Measurements from ENCODE around the gene GNAS-AS1.

The GNAS-AS1 gene

GRCh38 chr20:58897488-58897887, 46.8 kb upstream of the GNAS-AS1 start:
- Histone ChIP-seq H2BK12ac (ENCODE audit: low read length) (no peak overlapping the region), H3K79me1 (ENCODE audit: low read depth, low read length) (peaks cover 2% of the 10 kb centered on the region), H3K18ac (ENCODE audit: low read length) (no peak overlapping the region), H3K27ac (replicated peaks; ENCODE audit: low read length) (peak overlapping the region; percentile 60), H3K14ac (ENCODE audit: low read length) (no peak overlapping the region), H2BK120ac (ENCODE audit: low read depth, low read length) (no peak overlapping the region), H4K91ac (ENCODE audit: low read depth, low read length, poor library complexity) (no peak overlapping the region), H2AK5ac (ENCODE audit: low read depth, low read length) (no peak overlapping the region), H3K27me3 (ENCODE audit: control insufficient read depth in 3 of 3, insufficient read depth in 3 of 3, low read depth in 1 of 3, low read length in 3 of 3) (no peaks in the 10 kb centered on the region), H2AFZ (ENCODE audit: low read length) (no peak overlapping the region), H3K4me3 (ENCODE audit: low read length in 2 of 2) (no peak overlapping the region), H3K9ac (ENCODE audit: low read depth, low read length, poor library complexity) (no peak overlapping the region), H3K4ac (ENCODE audit: low read length) (no peak overlapping the region), H3K23ac (ENCODE audit: low read depth, low read length, poor library complexity) (no peak overlapping the region), H3K4me2 (ENCODE audit: insufficient read depth, low read length, poor library complexity, severe bottlenecking) (no peak overlapping the region), H2BK5ac (ENCODE audit: low read length) (no peak overlapping the region), H3K4me1 (ENCODE audit: control insufficient read depth in 2 of 2, insufficient read depth in 1 of 2, low read depth in 1 of 2, low read length in 2 of 2) (peaks cover 35% of the 10 kb centered on the region in 2 donors), H3K9me3 (replicated peaks in 1 of 2; ENCODE audit: control insufficient read depth in 2 of 2, insufficient read depth in 1 of 2, low read depth in 1 of 2, low read length in 2 of 2) (peaks cover 0 to 2% of the 10 kb centered on the region in 2 donors), H4K8ac (ENCODE audit: low read depth, low read length) (no peak overlapping the region), H2BK15ac (ENCODE audit: low read length) (no peak overlapping the region), H3K36me3 (replicated peaks in 1 of 2; ENCODE audit: control insufficient read depth in 2 of 2, insufficient read depth in 2 of 2, low read length in 2 of 2) (peaks cover 13 to 85% of the 10 kb centered on the region in 2 donors)
- no CpG with 5 or more reads among the region's 4 CpGs for WGBS, 2 donors (ENCODE audit: extremely low coverage in 2 of 2, insufficient read length in 2 of 2, insufficient replicate concordance in 1 of 2)
- DNase-seq (ENCODE audit: low spot score), result no peak

GRCh38 chr20:58896820-58897219, 46.1 kb upstream of the GNAS-AS1 start:
- Histone ChIP-seq H2BK12ac (ENCODE audit: low read length) (no peak overlapping the region), H2BK5ac (ENCODE audit: low read length) (no peak overlapping the region), H3K79me1 (ENCODE audit: low read depth, low read length) (peaks cover 2% of the 10 kb centered on the region), H3K9ac (ENCODE audit: low read depth, low read length, poor library complexity) (no peak overlapping the region), H3K14ac (ENCODE audit: low read length) (no peak overlapping the region), H4K8ac (ENCODE audit: low read depth, low read length) (no peak overlapping the region), H2AFZ (ENCODE audit: low read length) (no peak overlapping the region), H3K4me2 (ENCODE audit: insufficient read depth, low read length, poor library complexity, severe bottlenecking) (no peak overlapping the region), H3K23ac (ENCODE audit: low read depth, low read length, poor library complexity) (no peak overlapping the region), H3K27me3 (ENCODE audit: control insufficient read depth in 3 of 3, insufficient read depth in 3 of 3, low read depth in 1 of 3, low read length in 3 of 3) (no peaks in the 10 kb centered on the region), H3K36me3 (replicated peaks in 1 of 2; ENCODE audit: control insufficient read depth in 2 of 2, insufficient read depth in 2 of 2, low read length in 2 of 2) (peaks cover 8 to 79% of the 10 kb centered on the region in 2 donors), H2BK15ac (ENCODE audit: low read length) (no peak overlapping the region), H2AK5ac (ENCODE audit: low read depth, low read length) (no peak overlapping the region), H4K91ac (ENCODE audit: low read depth, low read length, poor library complexity) (no peak overlapping the region), H3K27ac (replicated peaks; ENCODE audit: low read length) (no peak overlapping the region), H3K4me1 (ENCODE audit: control insufficient read depth in 2 of 2, insufficient read depth in 1 of 2, low read depth in 1 of 2, low read length in 2 of 2) (peaks cover 34 to 35% of the 10 kb centered on the region in 2 donors), H3K4ac (ENCODE audit: low read length) (no peak overlapping the region), H3K18ac (ENCODE audit: low read length) (no peak overlapping the region), H3K9me3 (replicated peaks in 1 of 2; ENCODE audit: control insufficient read depth in 2 of 2, insufficient read depth in 1 of 2, low read depth in 1 of 2, low read length in 2 of 2) (peaks cover 0 to 2% of the 10 kb centered on the region in 2 donors), H2BK120ac (ENCODE audit: low read depth, low read length) (no peak overlapping the region), H3K4me3 (ENCODE audit: low read length in 2 of 2) (no peak overlapping the region)
- DNase-seq (ENCODE audit: low spot score), result no peak
- WGBS, 2 donors (ENCODE audit: extremely low coverage in 2 of 2, insufficient read length in 2 of 2, insufficient replicate concordance in 1 of 2), result no CpG with 5 or more reads among the region's 3 CpGs

GRCh38 chr20:58895448-58896180, 44.9 kb upstream of the GNAS-AS1 start:
- Histone ChIP-seq H4K91ac (ENCODE audit: low read depth, low read length, poor library complexity) (no peak overlapping the region), H2BK5ac (ENCODE audit: low read length) (no peak overlapping the region), H3K27ac (replicated peaks; ENCODE audit: low read length) (no peak overlapping the region), H3K4me3 (ENCODE audit: low read length in 2 of 2) (no peak overlapping the region), H3K27me3 (ENCODE audit: control insufficient read depth in 3 of 3, insufficient read depth in 3 of 3, low read depth in 1 of 3, low read length in 3 of 3) (no peaks in the 10 kb centered on the region), H2AFZ (ENCODE audit: low read length) (no peak overlapping the region), H3K23ac (ENCODE audit: low read depth, low read length, poor library complexity) (no peak overlapping the region), H2BK120ac (ENCODE audit: low read depth, low read length) (no peak overlapping the region), H2AK5ac (ENCODE audit: low read depth, low read length) (no peak overlapping the region), H4K8ac (ENCODE audit: low read depth, low read length) (no peak overlapping the region), H3K79me1 (ENCODE audit: low read depth, low read length) (peaks cover 2% of the 10 kb centered on the region), H2BK12ac (ENCODE audit: low read length) (no peak overlapping the region), H3K9ac (ENCODE audit: low read depth, low read length, poor library complexity) (peak overlapping the region; percentile 55), H3K4me2 (ENCODE audit: insufficient read depth, low read length, poor library complexity, severe bottlenecking) (no peak overlapping the region), H3K4me1 (ENCODE audit: control insufficient read depth in 2 of 2, insufficient read depth in 1 of 2, low read depth in 1 of 2, low read length in 2 of 2) (peaks cover 31 to 35% of the 10 kb centered on the region in 2 donors), H3K4ac (ENCODE audit: low read length) (no peak overlapping the region), H3K18ac (ENCODE audit: low read length) (peak overlapping the region; percentile 23), H2BK15ac (ENCODE audit: low read length) (no peak overlapping the region), H3K36me3 (replicated peaks in 1 of 2; ENCODE audit: control insufficient read depth in 2 of 2, insufficient read depth in 2 of 2, low read length in 2 of 2) (peaks cover 8 to 72% of the 10 kb centered on the region in 2 donors), H3K9me3 (replicated peaks in 1 of 2; ENCODE audit: control insufficient read depth in 2 of 2, insufficient read depth in 1 of 2, low read depth in 1 of 2, low read length in 2 of 2) (peaks cover 0 to 2% of the 10 kb centered on the region in 2 donors), H3K14ac (ENCODE audit: low read length) (no peak overlapping the region)
- WGBS, 2 donors (ENCODE audit: extremely low coverage in 2 of 2, insufficient read length in 2 of 2, insufficient replicate concordance in 1 of 2), result no CpG with 5 or more reads among the region's 13 CpGs
- no peak for DNase-seq (ENCODE audit: low spot score)

DNA sequence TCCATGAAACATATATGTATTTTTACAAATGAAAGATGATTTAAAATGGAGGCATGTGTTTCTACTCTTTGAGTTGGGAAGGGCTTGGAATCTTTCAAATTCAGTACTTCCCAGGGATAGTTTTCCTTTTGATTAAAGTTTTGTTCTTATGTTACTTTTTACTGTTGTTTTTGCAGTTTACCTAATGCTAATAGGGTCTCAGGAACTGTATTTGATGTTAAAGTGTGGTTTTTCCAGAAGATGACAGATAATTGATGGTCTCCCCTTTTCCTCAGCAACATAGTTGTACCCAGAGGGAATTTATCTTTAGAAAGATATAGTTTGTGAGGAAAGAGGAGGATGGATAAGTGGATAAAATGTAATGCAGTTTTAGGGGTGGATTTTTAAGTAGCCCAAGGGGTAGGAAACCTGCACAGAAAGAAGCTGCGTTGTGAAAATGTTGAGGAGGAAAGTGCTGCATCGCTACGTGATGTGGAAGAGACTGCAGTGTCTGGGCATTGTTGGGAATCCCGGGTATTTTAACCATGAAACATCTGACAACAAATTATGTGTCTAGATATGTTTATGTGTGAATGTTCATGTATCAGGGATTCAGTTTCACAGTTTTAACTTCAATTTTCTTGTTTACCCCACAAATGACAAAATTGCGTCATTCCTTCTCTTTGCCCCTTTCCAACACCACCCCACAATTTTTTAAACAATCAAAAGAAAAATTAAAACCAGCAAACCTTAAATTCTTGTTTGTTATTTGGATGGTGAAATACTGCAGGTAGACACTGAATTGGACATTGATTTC, 44.1 kb upstream of the GNAS-AS1 start:
- H3K18ac ChIP-seq (ENCODE audit: low read length), result no peak overlapping the region
- H3K4ac ChIP-seq (ENCODE audit: low read length), result no peak overlapping the region
- H3K36me3 ChIP-seq (replicated peaks in 1 of 2; ENCODE audit: control insufficient read depth in 2 of 2, insufficient read depth in 2 of 2, low read length in 2 of 2), result peaks cover 8 to 65% of the 10 kb centered on the region in 2 donors
- DNase-seq (ENCODE audit: low spot score), result no peak
- H4K91ac ChIP-seq (ENCODE audit: low read depth, low read length, poor library complexity), result no peak overlapping the region
- no peak overlapping the region for H3K9ac ChIP-seq (ENCODE audit: low read depth, low read length, poor library complexity)
- peaks cover 28 to 30% of the 10 kb centered on the region in 2 donors for H3K4me1 ChIP-seq (ENCODE audit: control insufficient read depth in 2 of 2, insufficient read depth in 1 of 2, low read depth in 1 of 2, low read length in 2 of 2)
- H4K8ac ChIP-seq (ENCODE audit: low read depth, low read length), result no peak overlapping the region
- H2BK120ac ChIP-seq (ENCODE audit: low read depth, low read length), result no peak overlapping the region
- H2BK15ac ChIP-seq (ENCODE audit: low read length), result no peak overlapping the region
- no CpG with 5 or more reads among the region's 5 CpGs for WGBS, 2 donors (ENCODE audit: extremely low coverage in 2 of 2, insufficient read length in 2 of 2, insufficient replicate concordance in 1 of 2)
- H2BK12ac ChIP-seq (ENCODE audit: low read length), result no peak overlapping the region
- no peak overlapping the region for H3K23ac ChIP-seq (ENCODE audit: low read depth, low read length, poor library complexity)
- no peak overlapping the region for H2BK5ac ChIP-seq (ENCODE audit: low read length)
- no peak overlapping the region for H3K14ac ChIP-seq (ENCODE audit: low read length)
- no peaks in the 10 kb centered on the region for H3K27me3 ChIP-seq (ENCODE audit: control insufficient read depth in 3 of 3, insufficient read depth in 3 of 3, low read depth in 1 of 3, low read length in 3 of 3)
- H3K4me3 ChIP-seq (ENCODE audit: low read length in 2 of 2), result no peak overlapping the region
- H3K9me3 ChIP-seq (replicated peaks in 1 of 2; ENCODE audit: control insufficient read depth in 2 of 2, insufficient read depth in 1 of 2, low read depth in 1 of 2, low read length in 2 of 2), result peaks cover 0 to 2% of the 10 kb centered on the region in 2 donors
- no peak overlapping the region for H3K4me2 ChIP-seq (ENCODE audit: insufficient read depth, low read length, poor library complexity, severe bottlenecking)
- H2AK5ac ChIP-seq (ENCODE audit: low read depth, low read length), result no peak overlapping the region
- H3K79me1 ChIP-seq (ENCODE audit: low read depth, low read length), result peaks cover 7% of the 10 kb centered on the region
- no peak overlapping the region for H3K27ac ChIP-seq (replicated peaks; ENCODE audit: low read length)
- no peak overlapping the region for H2AFZ ChIP-seq (ENCODE audit: low read length)

All from neuronal stem cell (in vitro differentiated cells).